Measurements from ENCODE around the gene JPH3. TPM values are rescaled to one million over a fixed set of nuclear protein-coding genes. Genes with fewer than 3 reads are reported as not detected.
A peak's percentile ranks its signal among the peaks of the same experiment; 100 is the strongest.

The JPH3 gene
- total RNA-seq, 2 experiments from 2014 or later, result 0.08 to 0.10 TPM

- no peaks in the 10 kb centered on the region for H3K36me3 Mint-ChIP-seq
- H3K9me3 Mint-ChIP-seq, result no peaks in the 10 kb centered on the region
- no peak overlapping the region for H3K4me3 Mint-ChIP-seq
- no peak overlapping the region for H3K27ac Mint-ChIP-seq
- no peaks in the 10 kb centered on the region for H3K4me1 Mint-ChIP-seq
- H3K27me3 Mint-ChIP-seq, result peaks cover 9% of the 10 kb centered on the region
- DNase-seq, result no peak
Measured at GRCh38 chr16:87622756-87623319, 20.5 kb downstream of the JPH3 start.

- Mint-ChIP-seq H3K4me1 (no peaks in the 10 kb centered on the region), H3K4me3 (no peak overlapping the region), H3K9me3 (no peaks in the 10 kb centered on the region), H3K36me3 (no peaks in the 10 kb centered on the region), H3K27ac (no peak overlapping the region), H3K27me3 (no peaks in the 10 kb centered on the region)
- no peak for DNase-seq
Measured at GRCh38 chr16:87625241-87625797, 23.0 kb downstream of the JPH3 start.

GRCh38 chr16:87626401-87626800 is 24.1 kb downstream of the JPH3 start:
- Mint-ChIP-seq H3K4me1 (no peaks in the 10 kb centered on the region), H3K36me3 (no peaks in the 10 kb centered on the region), H3K27me3 (no peaks in the 10 kb centered on the region), H3K4me3 (no peak overlapping the region), H3K9me3 (peaks cover 8% of the 10 kb centered on the region), H3K27ac (no peak overlapping the region)
- DNase-seq, result no peak

GRCh38 chr16:87626905-87627304 is 24.6 kb downstream of the JPH3 start:
- H3K27ac Mint-ChIP-seq, result no peak overlapping the region
- H3K9me3 Mint-ChIP-seq, result peaks cover 8% of the 10 kb centered on the region
- DNase-seq, result no peak
- no peaks in the 10 kb centered on the region for H3K27me3 Mint-ChIP-seq
- no peak overlapping the region for H3K4me3 Mint-ChIP-seq
- no peaks in the 10 kb centered on the region for H3K36me3 Mint-ChIP-seq
- H3K4me1 Mint-ChIP-seq, result no peaks in the 10 kb centered on the region

GRCh38 chr16:87627542-87628245 is 25.4 kb downstream of the JPH3 start:
- Mint-ChIP-seq H3K4me1 (no peaks in the 10 kb centered on the region), H3K27ac (no peak overlapping the region), H3K36me3 (no peaks in the 10 kb centered on the region), H3K27me3 (no peaks in the 10 kb centered on the region), H3K4me3 (no peak overlapping the region), H3K9me3 (peaks cover 8% of the 10 kb centered on the region)
- no peak for DNase-seq

DNA sequence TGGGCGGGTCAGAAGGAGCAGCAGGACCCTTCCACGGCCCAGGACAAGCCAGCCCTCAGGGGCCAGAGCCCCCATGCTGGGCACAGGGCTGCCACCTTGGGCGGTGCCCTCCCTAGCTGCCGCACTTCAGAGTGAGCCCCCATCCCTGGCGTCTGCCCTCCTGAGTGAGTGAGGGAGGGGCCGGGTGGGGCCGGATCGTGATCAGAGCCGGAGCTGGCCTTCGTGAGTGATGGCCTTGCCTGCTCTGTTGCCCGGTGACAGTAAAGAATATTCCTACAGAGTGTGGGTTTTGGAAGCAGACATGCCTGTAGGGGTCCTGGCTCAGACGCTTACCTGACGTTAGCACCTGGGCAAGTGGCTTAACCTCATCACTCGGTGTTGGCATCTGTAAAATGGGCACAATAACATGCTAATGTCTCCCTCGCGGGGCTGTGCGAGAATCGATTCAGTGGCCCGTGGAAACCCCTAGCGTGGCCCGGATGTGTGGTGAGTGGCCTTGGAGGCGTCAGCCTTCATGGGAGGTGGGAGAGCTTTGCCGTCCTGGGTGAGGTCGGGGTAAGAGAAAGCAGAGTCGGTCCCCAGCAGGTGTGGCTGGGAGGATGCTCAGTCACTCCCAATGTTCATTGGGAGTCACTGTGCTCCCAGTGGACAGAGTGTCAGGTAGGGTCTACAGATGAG is 26.1 kb downstream of the JPH3 start:
- Mint-ChIP-seq H3K9me3 (peaks cover 8% of the 10 kb centered on the region), H3K4me3 (no peak overlapping the region), H3K27ac (no peak overlapping the region), H3K4me1 (no peaks in the 10 kb centered on the region), H3K27me3 (no peaks in the 10 kb centered on the region), H3K36me3 (no peaks in the 10 kb centered on the region)
- DNase-seq, result no peak

GRCh38 chr16:87628940-87629339 is 26.6 kb downstream of the JPH3 start:
- Mint-ChIP-seq H3K27me3 (no peaks in the 10 kb centered on the region), H3K9me3 (peaks cover 8% of the 10 kb centered on the region), H3K27ac (no peak overlapping the region), H3K36me3 (no peaks in the 10 kb centered on the region), H3K4me1 (no peaks in the 10 kb centered on the region), H3K4me3 (no peak overlapping the region)
- DNase-seq, result no peak

- Mint-ChIP-seq H3K27me3 (no peaks in the 10 kb centered on the region), H3K4me3 (no peak overlapping the region), H3K9me3 (peaks cover 8% of the 10 kb centered on the region), H3K27ac (no peak overlapping the region), H3K36me3 (no peaks in the 10 kb centered on the region), H3K4me1 (peaks cover 9% of the 10 kb centered on the region)
- DNase-seq, result no peak
Measured at GRCh38 chr16:87631067-87631466, 28.8 kb downstream of the JPH3 start.

- Mint-ChIP-seq H3K4me3 (no peak overlapping the region), H3K27me3 (no peaks in the 10 kb centered on the region), H3K9me3 (peaks cover 8% of the 10 kb centered on the region), H3K4me1 (peaks cover 13% of the 10 kb centered on the region), H3K27ac (no peak overlapping the region), H3K36me3 (no peaks in the 10 kb centered on the region)
- DNase-seq, result no peak
Measured at GRCh38 chr16:87634411-87634810, 32.1 kb downstream of the JPH3 start.

GRCh38 chr16:87635541-87636049 is 33.3 kb downstream of the JPH3 start:
- Mint-ChIP-seq H3K4me1 (peaks cover 13% of the 10 kb centered on the region), H3K27me3 (no peaks in the 10 kb centered on the region), H3K9me3 (peaks cover 7% of the 10 kb centered on the region), H3K36me3 (no peaks in the 10 kb centered on the region), H3K4me3 (peak overlapping the region; percentile 76), H3K27ac (peak overlapping the region; percentile 25)
- peak; percentile 78 for DNase-seq

DNA sequence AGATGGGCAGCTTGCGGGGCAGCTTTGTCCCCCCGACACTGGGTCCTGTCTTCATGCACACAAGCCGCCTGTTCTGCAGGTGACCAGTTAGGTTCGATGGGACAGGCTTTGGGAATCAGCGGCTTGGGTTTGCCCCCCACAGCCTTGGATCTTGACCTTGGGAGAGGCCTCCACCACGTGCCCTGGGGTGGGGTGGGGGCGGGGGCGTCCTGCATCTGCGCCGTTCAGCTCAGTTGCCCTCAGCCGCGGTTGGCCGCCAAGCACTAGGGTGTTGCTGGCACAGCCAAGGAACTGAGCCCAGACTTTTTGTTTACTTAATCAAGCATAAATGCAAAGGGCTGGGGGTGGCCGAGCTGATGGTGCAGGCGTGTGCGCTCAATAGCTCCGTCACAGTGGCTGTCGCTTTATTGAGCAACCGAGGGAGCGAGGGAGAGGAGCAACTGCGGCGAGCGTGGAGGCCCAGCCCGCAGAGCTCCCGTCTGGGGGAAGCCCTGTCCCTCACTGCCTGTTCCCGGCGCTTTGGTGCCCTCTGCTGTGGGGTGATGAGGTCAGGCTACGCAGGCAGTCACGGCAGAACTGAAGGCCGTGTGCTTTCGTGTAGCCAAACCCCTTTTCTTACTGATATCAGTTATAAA is 33.9 kb downstream of the JPH3 start:
- Mint-ChIP-seq H3K27me3 (no peaks in the 10 kb centered on the region), H3K4me3 (peak overlapping the region; percentile 76), H3K36me3 (no peaks in the 10 kb centered on the region), H3K27ac (peak overlapping the region; percentile 58), H3K9me3 (peaks cover under 1% of the 10 kb centered on the region), H3K4me1 (peaks cover 13% of the 10 kb centered on the region)
- DNase-seq, result peak; percentile 87

- no peak for DNase-seq
- no peak overlapping the region for H3K4me3 Mint-ChIP-seq
- H3K36me3 Mint-ChIP-seq, result no peaks in the 10 kb centered on the region
- no peaks in the 10 kb centered on the region for H3K27me3 Mint-ChIP-seq
- H3K4me1 Mint-ChIP-seq, result peaks cover 13% of the 10 kb centered on the region
- H3K27ac Mint-ChIP-seq, result no peak overlapping the region
- no peaks in the 10 kb centered on the region for H3K9me3 Mint-ChIP-seq
Measured at GRCh38 chr16:87636741-87637140, 34.4 kb downstream of the JPH3 start.

GRCh38 chr16:87637357-87637756 is 35.0 kb downstream of the JPH3 start:
- H3K9me3 Mint-ChIP-seq, result no peaks in the 10 kb centered on the region
- H3K4me3 Mint-ChIP-seq, result no peak overlapping the region
- peaks cover 13% of the 10 kb centered on the region for H3K4me1 Mint-ChIP-seq
- no peak for DNase-seq
- no peak overlapping the region for H3K27ac Mint-ChIP-seq
- H3K36me3 Mint-ChIP-seq, result no peaks in the 10 kb centered on the region
- no peaks in the 10 kb centered on the region for H3K27me3 Mint-ChIP-seq

DNA sequence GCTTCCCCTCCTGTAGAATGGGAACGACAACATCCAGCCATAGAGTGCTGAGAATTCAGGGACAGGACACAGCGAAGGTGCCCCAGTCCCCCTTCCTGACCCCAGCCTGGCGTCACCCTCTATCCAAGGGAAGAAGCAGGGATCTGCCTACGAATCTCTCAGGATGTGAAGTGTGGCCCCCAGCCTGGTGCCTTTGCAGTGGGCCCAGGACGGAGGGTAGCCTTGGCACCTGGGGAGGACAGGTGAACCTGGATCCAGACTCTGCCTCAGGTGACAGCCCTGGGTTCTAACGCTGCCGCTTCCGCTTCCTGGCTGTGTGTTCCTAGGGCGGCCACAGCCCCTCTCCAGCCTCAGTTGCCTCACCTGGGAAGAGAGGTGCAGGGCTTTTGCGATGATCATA is 36.4 kb downstream of the JPH3 start:
- Mint-ChIP-seq H3K36me3 (no peaks in the 10 kb centered on the region), H3K4me1 (peaks cover 13% of the 10 kb centered on the region), H3K9me3 (no peaks in the 10 kb centered on the region), H3K27ac (no peak overlapping the region), H3K27me3 (no peaks in the 10 kb centered on the region), H3K4me3 (no peak overlapping the region)
- no peak for DNase-seq

DNA sequence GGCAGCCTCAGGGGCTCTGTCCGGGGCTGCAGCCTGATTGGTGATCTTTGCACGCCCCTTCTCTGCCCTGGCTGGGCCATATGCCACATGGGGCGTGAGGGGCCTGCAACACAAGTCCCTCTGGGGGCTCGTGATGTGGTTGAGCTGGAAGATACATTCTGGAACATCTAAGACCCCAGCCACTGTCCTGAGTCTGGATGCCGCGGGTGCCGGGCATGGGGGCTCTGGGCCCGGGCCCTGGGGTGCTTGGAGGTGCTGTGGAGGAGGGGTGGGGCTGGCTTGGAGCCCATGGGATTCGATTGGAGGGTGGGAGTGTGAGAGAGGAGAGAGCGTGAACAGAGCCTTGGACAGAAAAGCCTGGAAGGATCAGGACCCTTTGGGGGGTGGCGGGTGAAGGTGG is 39.4 kb downstream of the JPH3 start:
- H3K27me3 Mint-ChIP-seq, result peaks cover 7% of the 10 kb centered on the region
- H3K4me1 Mint-ChIP-seq, result no peaks in the 10 kb centered on the region
- no peak overlapping the region for H3K27ac Mint-ChIP-seq
- H3K4me3 Mint-ChIP-seq, result no peak overlapping the region
- H3K36me3 Mint-ChIP-seq, result no peaks in the 10 kb centered on the region
- DNase-seq, result no peak
- no peaks in the 10 kb centered on the region for H3K9me3 Mint-ChIP-seq

Data from activated naive CD8-positive, alpha-beta T cell treated with anti-CD3 and anti-CD28 coated beads for 36 hours (primary cell).